NCI-H2196 treated with DMSO at 0.1 percent for 48 hours (cell line): ENCODE measurements around the gene RACK1.
"Not testable (repeated sequence)": the region's sequence is repeated elsewhere in the genome, so short reads cannot be mapped to it uniquely, and the experiment has no call there.

Experiments used
- DNase-seq: peaks from one replicate; lab custom pipeline; 2025; ENCODE audit not compliant: unreplicated experiment; lab: John Stamatoyannopoulos, UW

Gene RACK1

GRCh38 chr5:181217111-181217802 lies 26.4 kb downstream of the RACK1 start:
- DNase-seq = no peak

- no peak for DNase-seq
Measured at GRCh38 chr5:181215997-181216989, 27.4 kb downstream of the RACK1 start.

GRCh38 chr5:181214249-181214648 lies 29.5 kb downstream of the RACK1 start:
- DNase-seq = not testable (repeated sequence)

GRCh38 chr5:181212934-181213333 lies 30.8 kb downstream of the RACK1 start:
- no peak for DNase-seq

- no peak for DNase-seq
Measured at GRCh38 chr5:181212080-181212479, 31.6 kb downstream of the RACK1 start.

GRCh38 chr5:181211208-181211607 lies 32.5 kb downstream of the RACK1 start:
- no peak for DNase-seq

GRCh38 chr5:181210698-181211097 lies 33.0 kb downstream of the RACK1 start:
- not testable (repeated sequence) for DNase-seq

- not testable (repeated sequence) for DNase-seq
Measured at GRCh38 chr5:181210148-181210547, 33.6 kb downstream of the RACK1 start.

GRCh38 chr5:181209006-181209405 lies 34.7 kb downstream of the RACK1 start:
- DNase-seq = not testable (repeated sequence)

- no peak for DNase-seq
Measured at GRCh38 chr5:181207960-181208253, 35.8 kb downstream of the RACK1 start.

- DNase-seq = no peak
Measured at GRCh38 chr5:181207214-181207959, 36.3 kb downstream of the RACK1 start.

- no peak for DNase-seq
Measured at GRCh38 chr5:181205761-181206649, 37.7 kb downstream of the RACK1 start.

GRCh38 chr5:181204826-181205760 lies 38.6 kb downstream of the RACK1 start, which contains the start of gene TRIM7:
TSS of gene TRIM7 (minus strand) at chr5:181205196. CDS start at chr5:181205110, 86 bp downstream.
- no peak for DNase-seq

GRCh38 chr5:181204113-181204825 lies 39.4 kb downstream of the RACK1 start:
- DNase-seq = no peak

- DNase-seq = no peak
Measured at GRCh38 chr5:181203777-181204112, 40.0 kb downstream of the RACK1 start.

- DNase-seq = no peak
Measured at GRCh38 chr5:181203093-181203711, 40.5 kb downstream of the RACK1 start.

GRCh38 chr5:181200816-181201215 lies 42.9 kb downstream of the RACK1 start:
- DNase-seq = no peak

GRCh38 chr5:181199881-181200638 lies 43.6 kb downstream of the RACK1 start:
- no peak for DNase-seq
